Body of pancreas (tissue), 4 donors: ENCODE results near the gene ELK4. TPM values are rescaled to one million over a fixed set of nuclear protein-coding genes. Genes with fewer than 3 reads are reported as not detected.
A peak's percentile ranks its signal among the peaks of the same experiment; 100 is the strongest.

Experiments used
- ATAC-seq: fragments of 150-250 bp; one replicate; pipeline ENCODE4 v1.9.1; 2016
- DNase-seq, 4 donors: peaks; one replicate each; pipeline ENCODE4 v3.0.0-alpha.2; 2019
- H3K27ac ChIP-seq, 4 donors: fragments of 200-600 bp; sonication (generic); 1 replicate in 3 of 4; 2 replicates in 1 of 4; pipeline versions ENCODE4 v1.5.1 to v1.6.1; 2016 to 2019; ENCODE audit warnings: mild to moderate bottlenecking in 1 of 4, mixed read lengths in 1 of 4, moderate library complexity in 1 of 4
- H3K27me3 ChIP-seq, 2 donors: fragments of 200-600 bp; sonication (generic); one replicate each; pipeline ENCODE4 v1.6.0; 2016; ENCODE audit warnings: mild to moderate bottlenecking in 1 of 2
- H3K36me3 ChIP-seq, 2 donors: fragments of 200-600 bp; sonication (generic); replicated peaks in 1 of 2; 2 replicates each; pipeline ENCODE4 v1.5.1; 2016; ENCODE audit warnings: low read depth in 2 of 2; ENCODE audit not compliant: insufficient read depth in 1 of 2
- H3K4me1 ChIP-seq: fragments of 200-600 bp; sonication (generic); one replicate; pipeline ENCODE4 v1.6.0; 2016
- H3K4me3 ChIP-seq, 2 donors: fragments of 200-600 bp; sonication (generic); 1 replicate in 1 of 2; 2 replicates in 1 of 2; pipeline ENCODE4 v1.5.1; 2016 to 2019
- H3K9me3 ChIP-seq, 3 donors: fragments of 200-600 bp; sonication (generic); 1 replicate in 2 of 3; 2 replicates in 1 of 3; pipeline ENCODE4 v1.5.1; 2016
- POLR2A ChIP-seq, 3 donors: fragments of 450-650 bp; IDR thresholded peaks; one replicate each; pipeline ENCODE4 v1.6.1; 2016; ENCODE audit warnings: antibody characterized with exemption in 3 of 3, mild to moderate bottlenecking in 2 of 3
- WGBS, 2 donors: methylation state at CpG; one replicate each; pipeline ENCODE4 v1.1.5; 2017; 5-methylcytosine and 5-hydroxymethylcytosine counted together
- intact Hi-C: fragments of 100-400 bp; cut with DNase I; formaldehyde crosslinking; loops from one replicate; pipeline ENCODE4 v1.15.1; 2023
- total RNA-seq, 2 donors: library from RNA; depleted of rRNA; stranded (reverse); fragments of >200 nt; gene quantifications; one replicate each; pipeline ENCODE4 v1.1.0, GENCODE V29; 2016
- TF ChIP-seq, protein P1 (sequence below), 7 experiments: fragments of 450-650 bp in 4 of 7; fragments of 200-600 bp in 3 of 7; sonication (generic) in 3 of 7; IDR thresholded peaks; one replicate each; pipeline ENCODE4 v1.5.1; 2016 to 2019; ENCODE audit warnings: antibody characterized with exemption in 7 of 7

ELK4 gene
- total RNA-seq, 2 donors from 2014 or later: 16.6 to 17.8 TPM

DNA sequence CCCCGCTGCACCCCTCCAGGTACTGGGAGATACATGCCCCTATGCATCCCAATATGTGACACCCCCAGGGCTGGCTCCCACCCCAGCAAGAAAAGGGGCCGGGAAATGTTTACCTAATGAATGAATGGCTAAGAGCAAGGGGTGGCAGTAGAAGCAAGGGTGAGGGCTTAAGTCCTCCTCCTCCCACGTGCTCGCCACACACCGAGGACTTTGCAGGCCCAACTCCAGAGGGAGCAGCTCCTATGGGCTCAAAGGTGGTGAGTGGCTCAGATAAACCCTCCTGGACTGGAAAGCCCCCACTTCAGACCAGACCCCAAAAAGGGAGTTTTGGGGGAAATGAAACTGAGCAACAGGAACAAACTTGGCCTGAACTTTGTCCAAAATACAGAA, 37.1 kb upstream of the ELK4 start:
- DNase-seq: no peak
- 71 to 76% methylated on average over 3 to 5 of the region's 5 CpGs for WGBS, 2 donors
- intact Hi-C loops: loop anchor here (10.0 kb wide), 1 partner anchor 306 kb away; no protein-coding TSS in a partner anchor
- Histone ChIP-seq H3K27ac (no peak overlapping the region), H3K4me3 (no peak overlapping the region), H3K27me3 (no peaks in the 10 kb centered on the region), H3K4me1 (peaks cover 18% of the 10 kb centered on the region), H3K36me3 (no peaks in the 10 kb centered on the region), H3K9me3 (no peaks in the 10 kb centered on the region)
- no peak for ATAC-seq
- TF ChIP-seq, protein P1, sequence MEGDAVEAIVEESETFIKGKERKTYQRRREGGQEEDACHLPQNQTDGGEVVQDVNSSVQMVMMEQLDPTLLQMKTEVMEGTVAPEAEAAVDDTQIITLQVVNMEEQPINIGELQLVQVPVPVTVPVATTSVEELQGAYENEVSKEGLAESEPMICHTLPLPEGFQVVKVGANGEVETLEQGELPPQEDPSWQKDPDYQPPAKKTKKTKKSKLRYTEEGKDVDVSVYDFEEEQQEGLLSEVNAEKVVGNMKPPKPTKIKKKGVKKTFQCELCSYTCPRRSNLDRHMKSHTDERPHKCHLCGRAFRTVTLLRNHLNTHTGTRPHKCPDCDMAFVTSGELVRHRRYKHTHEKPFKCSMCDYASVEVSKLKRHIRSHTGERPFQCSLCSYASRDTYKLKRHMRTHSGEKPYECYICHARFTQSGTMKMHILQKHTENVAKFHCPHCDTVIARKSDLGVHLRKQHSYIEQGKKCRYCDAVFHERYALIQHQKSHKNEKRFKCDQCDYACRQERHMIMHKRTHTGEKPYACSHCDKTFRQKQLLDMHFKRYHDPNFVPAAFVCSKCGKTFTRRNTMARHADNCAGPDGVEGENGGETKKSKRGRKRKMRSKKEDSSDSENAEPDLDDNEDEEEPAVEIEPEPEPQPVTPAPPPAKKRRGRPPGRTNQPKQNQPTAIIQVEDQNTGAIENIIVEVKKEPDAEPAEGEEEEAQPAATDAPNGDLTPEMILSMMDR (IDR thresholded peaks at IDR 0.05): no peak
- TF ChIP-seq POLR2A (IDR thresholded peaks at IDR 0.05): no peak

GRCh38 chr1:205667909-205668643, 36.3 kb upstream of the ELK4 start:
- TF ChIP-seq POLR2A (IDR thresholded peaks at IDR 0.05): no peak
- TF ChIP-seq, protein P1 (IDR thresholded peaks at IDR 0.05): no peak
- WGBS, 2 donors: 76 to 85% methylated on average over 11 of the region's 11 CpGs
- Histone ChIP-seq H3K27me3 (no peaks in the 10 kb centered on the region), H3K9me3 (no peaks in the 10 kb centered on the region), H3K4me1 (peaks cover 18% of the 10 kb centered on the region), H3K36me3 (no peaks in the 10 kb centered on the region), H3K4me3 (no peak overlapping the region), H3K27ac (no peak overlapping the region)
- DNase-seq (no peak), ATAC-seq (no peak)
- intact Hi-C loops: loop anchor here (10.0 kb wide), 1 partner anchor 307 kb away; no protein-coding TSS in a partner anchor

GRCh38 chr1:205666372-205667166, 34.8 kb upstream of the ELK4 start:
- no peak for DNase-seq
- ATAC-seq: no peak
- no peak for TF ChIP-seq POLR2A (IDR thresholded peaks at IDR 0.05)
- TF ChIP-seq, protein P1 (IDR thresholded peaks at IDR 0.05): no peak
- Histone ChIP-seq H3K27me3 (no peaks in the 10 kb centered on the region), H3K36me3 (no peaks in the 10 kb centered on the region), H3K27ac (no peak overlapping the region), H3K9me3 (no peaks in the 10 kb centered on the region), H3K4me3 (no peak overlapping the region), H3K4me1 (peaks cover 18% of the 10 kb centered on the region)
- 73 to 86% methylated on average over 6 of the region's 6 CpGs for WGBS, 2 donors
- intact Hi-C loops: loop anchor here (10.0 kb wide), 1 partner anchor 308 kb away; no protein-coding TSS in a partner anchor

DNA sequence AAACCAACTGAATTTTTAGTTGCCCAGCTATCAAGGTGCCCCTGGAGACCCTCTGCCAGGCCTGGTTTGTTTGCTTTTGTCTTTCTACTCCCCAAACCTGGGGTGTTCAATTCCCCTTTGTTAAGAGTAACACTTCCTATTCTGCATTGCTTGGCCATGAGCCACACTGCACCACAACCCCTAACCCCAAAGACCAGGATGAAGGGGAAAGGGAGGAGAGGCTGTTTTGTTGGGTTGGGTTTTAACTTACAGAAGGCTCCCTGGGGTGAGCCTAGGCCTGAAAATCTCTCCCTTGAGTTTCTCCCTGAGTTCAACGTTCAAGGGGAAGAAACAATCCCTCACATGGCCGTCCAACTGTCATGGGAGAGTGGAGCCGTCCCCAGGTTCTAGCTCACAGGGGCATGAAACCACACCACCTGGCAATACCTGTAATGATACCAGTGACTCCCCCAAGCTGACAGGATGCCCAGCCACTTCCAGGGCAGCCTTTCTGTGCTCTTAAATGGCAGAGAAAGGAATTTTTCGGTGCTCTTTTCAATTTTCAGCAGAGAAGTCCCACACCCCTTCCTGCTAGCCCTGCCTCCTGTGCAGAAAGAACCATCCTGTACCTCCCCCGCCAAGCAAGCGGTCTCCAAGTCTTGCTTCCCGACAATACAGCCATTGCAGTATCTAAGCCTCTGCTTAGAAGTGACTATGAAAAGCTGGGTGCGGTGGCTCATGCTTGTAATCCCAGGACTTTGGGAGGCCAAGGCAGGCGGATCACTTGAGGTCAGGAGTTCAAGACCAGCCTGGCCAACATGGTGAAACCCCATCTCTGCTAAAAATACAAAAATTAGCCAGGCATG, 33.6 kb upstream of the ELK4 start:
- Histone ChIP-seq H3K9me3 (no peaks in the 10 kb centered on the region), H3K4me3 (no peak overlapping the region), H3K4me1 (peaks cover 9% of the 10 kb centered on the region), H3K36me3 (no peaks in the 10 kb centered on the region), H3K27me3 (no peaks in the 10 kb centered on the region), H3K27ac (peak overlapping the region in 1 of 4 donors; percentile 10)
- intact Hi-C loops: loop anchor here (10.0 kb wide), 1 partner anchor 309 kb away; no protein-coding TSS in a partner anchor
- WGBS, 2 donors: 70 to 83% methylated on average over 8 to 9 of the region's 9 CpGs
- no peak for DNase-seq
- TF ChIP-seq, protein P1 (IDR thresholded peaks at IDR 0.05): no peak
- TF ChIP-seq POLR2A (IDR thresholded peaks at IDR 0.05): no peak
- ATAC-seq: no peak
